ENCODE results near the gene YES1.

The YES1 gene

GRCh38 chr18:725646-726045 is 86.4 kb downstream of the YES1 start:
- DNase-seq (ENCODE audit: low read depth) = no peak

- DNase-seq (ENCODE audit: low read depth) = no peak
These were observed 88.4 kb downstream of the YES1 start for GRCh38 chr18:723541-724080.

GRCh38 chr18:717003-717402 is 95.0 kb downstream of the YES1 start:
- no peak for DNase-seq (ENCODE audit: low read depth)

- DNase-seq (ENCODE audit: low read depth) = peak; percentile 80
These were observed 96.4 kb downstream of the YES1 start for GRCh38 chr18:715626-716025.

GRCh38 chr18:713135-713490 is 98.9 kb downstream of the YES1 start:
- DNase-seq (ENCODE audit: low read depth) = no peak

- DNase-seq (ENCODE audit: low read depth) = peak; percentile 84
These were observed 99.5 kb downstream of the YES1 start, which contains the start of gene ENOSF1 for GRCh38 chr18:712401-713134. Gene ENOSF1 (minus strand): TSS chr18:712630. CDS start chr18:712587, 43 bp downstream.

GRCh38 chr18:711657-712400 is 100.2 kb downstream of the YES1 start:
- DNase-seq (ENCODE audit: low read depth) = peak; percentile 93

- no peak for DNase-seq (ENCODE audit: low read depth)
These were observed 100.8 kb downstream of the YES1 start for GRCh38 chr18:711310-711656.

GRCh38 chr18:710418-711300 is 101.4 kb downstream of the YES1 start:
- DNase-seq (ENCODE audit: low read depth) = no peak

- DNase-seq (ENCODE audit: low read depth) = no peak
These were observed 102.3 kb downstream of the YES1 start for GRCh38 chr18:709771-710170.

- DNase-seq (ENCODE audit: low read depth) = no peak
These were observed 103.9 kb downstream of the YES1 start for GRCh38 chr18:708096-708495.

GRCh38 chr18:706405-706804 is 105.6 kb downstream of the YES1 start:
- DNase-seq (ENCODE audit: low read depth) = no peak

- peak; percentile 86 for DNase-seq (ENCODE audit: low read depth)
These were observed 108.7 kb downstream of the YES1 start for GRCh38 chr18:703213-703967.

- DNase-seq (ENCODE audit: low read depth) = no peak
These were observed 114.2 kb downstream of the YES1 start for GRCh38 chr18:697800-698199.

- no peak for DNase-seq (ENCODE audit: low read depth)
These were observed 115.0 kb downstream of the YES1 start for GRCh38 chr18:697012-697411.

GRCh38 chr18:693466-694187 is 118.4 kb downstream of the YES1 start:
- DNase-seq (ENCODE audit: low read depth) = no peak

GRCh38 chr18:692824-693223 is 119.2 kb downstream of the YES1 start:
- DNase-seq (ENCODE audit: low read depth) = no peak

- DNase-seq (ENCODE audit: low read depth) = no peak
These were observed 123.7 kb downstream of the YES1 start for GRCh38 chr18:688323-688722.

GRCh38 chr18:686339-687111 is 125.5 kb downstream of the YES1 start:
- no peak for DNase-seq (ENCODE audit: low read depth)

GRCh38 chr18:685438-685837 is 126.6 kb downstream of the YES1 start:
- no peak for DNase-seq (ENCODE audit: low read depth)

Data from fibroblast of gingiva (primary cell).